HG03460 (cell line): Measurements from ENCODE around the gene AQP6.
"Not testable (repeated sequence)": the region's sequence is repeated elsewhere in the genome, so short reads cannot be mapped to it uniquely, and the experiment has no call there.

Experiments
- ATAC-seq: cut with Tn5 transposase; IDR thresholded peaks from one replicate; pipeline ENCODE4 v1.9.1; 2021; ENCODE audit not compliant: unreplicated experiment

AQP6 gene

DNA sequence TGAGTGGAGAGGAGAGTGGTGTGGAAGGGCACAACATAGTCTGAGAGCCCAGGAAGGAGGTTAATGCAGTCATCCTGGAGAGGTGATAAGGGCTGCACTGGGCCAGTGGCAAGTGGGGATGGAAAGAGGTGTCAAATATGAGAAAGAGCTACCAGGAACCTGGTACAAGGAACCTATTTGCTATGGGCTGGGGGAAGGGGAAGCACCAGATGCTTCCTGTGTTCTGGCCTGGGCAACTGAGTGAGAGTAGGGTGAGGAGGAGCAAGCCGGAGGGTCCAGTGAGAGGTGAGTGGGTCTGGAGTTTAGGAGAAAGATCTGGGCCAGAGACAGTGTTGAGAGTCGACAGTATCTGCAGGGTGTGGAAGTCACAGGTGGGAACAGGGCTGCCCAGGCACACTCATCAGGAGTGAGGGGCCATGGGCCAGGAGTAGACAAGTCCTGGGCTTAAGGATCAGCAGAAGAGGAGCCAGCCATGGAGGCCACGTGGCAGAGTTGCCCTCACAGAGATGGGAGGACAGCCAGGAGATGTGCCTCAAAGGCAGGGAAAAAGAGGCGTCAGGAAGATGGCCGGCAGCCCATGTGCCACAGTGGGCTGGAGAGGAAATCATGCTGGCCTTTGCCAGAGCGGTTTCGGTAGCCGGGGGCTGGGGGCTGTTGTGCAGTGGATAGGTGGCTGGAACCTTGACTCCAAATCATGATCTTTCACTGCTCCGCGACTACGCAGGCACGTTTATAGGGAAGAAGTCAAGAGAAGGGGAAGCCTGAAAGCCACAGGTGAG, 2.9 kb upstream of the AQP6 start:
- no peak for ATAC-seq

DNA sequence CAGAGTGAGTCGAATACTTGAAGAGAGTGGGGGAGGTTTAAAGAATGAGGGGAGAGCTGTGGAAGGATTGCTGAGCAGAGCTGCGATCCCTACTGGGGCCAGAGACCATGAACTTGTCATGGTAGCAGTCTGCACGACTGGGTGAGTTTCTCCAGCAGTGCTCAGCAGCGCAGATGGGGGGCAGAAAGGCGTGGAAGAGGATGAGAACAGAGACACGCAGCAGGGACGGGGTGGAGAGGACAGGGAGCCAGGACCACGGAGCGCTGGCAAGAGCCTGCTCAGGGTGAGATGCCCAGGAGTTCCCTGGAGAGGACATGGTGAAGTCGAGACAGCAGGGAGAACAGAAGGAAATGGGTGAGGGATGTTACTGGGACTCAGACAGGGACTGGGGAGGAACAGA, 2.1 kb upstream of the AQP6 start:
- no peak for ATAC-seq

- ATAC-seq = no peak
These were observed 1.6 kb upstream of the AQP6 start for GRCh38 chr12:49971141-49971540.

DNA sequence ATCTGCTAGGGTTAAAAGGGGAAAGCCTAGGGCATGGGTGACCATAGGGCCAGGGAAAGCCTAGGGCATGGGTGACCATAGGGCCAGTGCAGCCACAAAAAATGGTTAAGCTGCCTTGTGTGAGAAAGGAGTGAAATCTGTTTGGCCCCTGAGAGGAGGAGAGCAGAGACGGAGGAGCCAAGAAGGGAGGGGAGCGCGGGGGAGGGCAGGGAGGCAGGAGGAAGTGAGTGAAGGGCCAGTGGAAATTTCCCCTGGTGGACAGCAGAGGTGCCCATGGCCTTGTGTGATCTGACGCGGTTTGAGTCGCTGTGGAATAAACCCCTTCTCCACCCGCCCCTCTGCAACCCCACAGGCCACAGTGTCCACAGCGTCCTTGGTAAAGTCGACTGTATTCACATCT, 618 bp upstream of the AQP6 start:
- ATAC-seq = no peak

DNA sequence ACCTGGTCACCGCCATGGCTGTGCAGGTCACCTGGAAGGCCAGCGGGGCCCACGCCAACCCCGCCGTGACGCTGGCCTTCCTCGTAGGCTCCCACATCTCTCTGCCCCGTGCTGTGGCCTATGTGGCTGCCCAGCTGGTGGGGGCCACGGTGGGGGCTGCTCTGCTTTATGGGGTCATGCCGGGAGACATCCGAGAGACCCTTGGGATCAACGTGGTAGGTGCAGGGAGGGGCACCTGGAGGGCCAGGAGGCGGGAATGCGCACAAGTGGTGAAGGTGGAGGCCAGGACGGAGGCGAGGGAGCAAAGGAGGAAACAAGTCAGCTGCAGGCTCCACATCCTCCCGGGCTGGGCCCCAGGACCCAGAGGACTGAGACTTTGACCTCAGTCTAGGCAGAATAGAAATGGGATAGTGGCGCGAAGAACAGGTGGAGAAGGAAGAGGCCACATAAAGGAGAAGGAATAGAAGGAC, 649 bp downstream of the AQP6 start:
- no peak for ATAC-seq

- no peak for ATAC-seq
These were observed 1.5 kb downstream of the AQP6 start for GRCh38 chr12:49974231-49974675.

- no peak for ATAC-seq
These were observed 2.0 kb downstream of the AQP6 start for GRCh38 chr12:49974677-49975317.

- no peak for ATAC-seq
These were observed 2.6 kb downstream of the AQP6 start for GRCh38 chr12:49975318-49975761.

GRCh38 chr12:49976557-49976956, 3.8 kb downstream of the AQP6 start:
- ATAC-seq = no peak

- ATAC-seq = no peak
These were observed 5.4 kb downstream of the AQP6 start for GRCh38 chr12:49978125-49978524.

DNA sequence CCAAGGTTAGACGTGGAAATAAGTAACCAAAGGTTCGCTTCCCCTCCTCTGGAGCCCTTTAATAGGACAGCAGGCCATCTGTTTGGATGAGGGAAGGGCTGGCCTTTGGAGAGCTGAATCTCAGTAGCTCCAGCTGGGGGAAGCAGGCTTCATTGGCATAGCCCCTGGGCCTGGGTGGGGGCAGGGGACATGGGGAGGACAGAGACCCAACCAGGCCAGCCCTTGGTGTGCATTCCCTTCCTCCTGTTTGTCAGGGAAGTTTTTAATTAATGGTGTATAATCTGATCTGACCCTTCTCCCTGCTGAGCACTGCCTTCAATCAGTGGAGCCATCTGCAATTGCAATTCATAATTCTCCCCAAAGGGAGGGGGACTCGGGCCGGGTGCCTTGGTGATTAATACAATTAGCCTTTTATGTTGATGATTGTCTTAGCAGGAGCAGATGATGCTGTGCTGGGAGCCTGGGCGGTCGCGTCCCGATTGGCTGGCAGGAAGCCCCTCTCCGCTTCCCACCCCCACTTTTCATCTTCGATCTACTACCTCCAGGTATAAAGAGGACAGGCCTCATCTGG, 6.4 kb downstream of the AQP6 start:
- no peak for ATAC-seq

DNA sequence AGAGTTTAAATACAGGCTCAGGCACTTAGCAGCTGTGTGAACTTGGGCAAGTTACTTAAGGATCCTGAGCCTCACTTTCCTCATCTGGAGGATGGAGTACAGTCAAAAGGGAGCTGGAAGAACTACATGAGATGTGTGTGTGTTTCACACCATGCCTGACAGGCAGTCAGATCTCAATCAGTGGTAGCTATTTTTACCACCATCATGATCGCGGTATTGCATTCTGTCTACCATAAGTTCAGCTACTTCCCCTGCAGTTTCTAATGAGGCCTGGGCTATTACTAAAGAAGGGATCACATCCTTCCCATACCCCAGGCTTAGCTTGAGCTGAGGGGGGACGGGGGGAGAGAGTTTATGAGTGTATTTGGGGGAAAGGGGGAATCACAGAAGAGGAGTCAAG, 7.0 kb downstream of the AQP6 start:
- ATAC-seq = no peak

GRCh38 chr12:49980501-49981349, 8.0 kb downstream of the AQP6 start:
- no peak for ATAC-seq

GRCh38 chr12:49982246-49983087, 9.7 kb downstream of the AQP6 start:
- ATAC-seq = no peak

GRCh38 chr12:49983892-49984291, 11.1 kb downstream of the AQP6 start:
- ATAC-seq = no peak

GRCh38 chr12:49984476-49985359, 12.0 kb downstream of the AQP6 start:
- no peak for ATAC-seq

GRCh38 chr12:49985981-49986380, 13.2 kb downstream of the AQP6 start:
- ATAC-seq = no peak

DNA sequence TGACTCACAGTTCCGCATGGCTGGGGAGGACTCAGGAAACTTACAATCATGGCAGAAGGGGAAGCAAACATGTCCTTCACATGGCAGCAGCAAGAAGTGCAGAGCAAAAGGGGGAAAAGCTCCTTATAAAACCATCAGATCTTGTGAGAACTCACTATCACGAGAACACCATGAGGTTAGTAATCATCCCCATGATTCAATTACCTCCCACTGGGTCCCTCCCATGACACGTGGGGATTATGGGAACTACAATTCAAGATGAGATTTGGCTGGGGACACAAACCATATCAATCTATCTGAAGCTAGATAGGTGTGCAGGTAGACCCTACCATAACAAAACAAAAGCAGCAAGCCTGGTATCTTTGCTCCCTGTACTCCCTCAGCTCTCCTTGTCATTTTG, 13.7 kb downstream of the AQP6 start:
- ATAC-seq = not testable (repeated sequence)

- no peak for ATAC-seq
These were observed 15.0 kb downstream of the AQP6 start for GRCh38 chr12:49987625-49988303.
